NCI-H1694 (cell line): ENCODE measurements around the gene WDR18.
"Not testable (repeated sequence)": the region's sequence is repeated elsewhere in the genome, so short reads cannot be mapped to it uniquely, and the experiment has no call there.

ENCODE experiments used
- DNase-seq: peaks from one replicate; lab custom pipeline; 2025; lab: John Stamatoyannopoulos, UW

Gene WDR18

DNA sequence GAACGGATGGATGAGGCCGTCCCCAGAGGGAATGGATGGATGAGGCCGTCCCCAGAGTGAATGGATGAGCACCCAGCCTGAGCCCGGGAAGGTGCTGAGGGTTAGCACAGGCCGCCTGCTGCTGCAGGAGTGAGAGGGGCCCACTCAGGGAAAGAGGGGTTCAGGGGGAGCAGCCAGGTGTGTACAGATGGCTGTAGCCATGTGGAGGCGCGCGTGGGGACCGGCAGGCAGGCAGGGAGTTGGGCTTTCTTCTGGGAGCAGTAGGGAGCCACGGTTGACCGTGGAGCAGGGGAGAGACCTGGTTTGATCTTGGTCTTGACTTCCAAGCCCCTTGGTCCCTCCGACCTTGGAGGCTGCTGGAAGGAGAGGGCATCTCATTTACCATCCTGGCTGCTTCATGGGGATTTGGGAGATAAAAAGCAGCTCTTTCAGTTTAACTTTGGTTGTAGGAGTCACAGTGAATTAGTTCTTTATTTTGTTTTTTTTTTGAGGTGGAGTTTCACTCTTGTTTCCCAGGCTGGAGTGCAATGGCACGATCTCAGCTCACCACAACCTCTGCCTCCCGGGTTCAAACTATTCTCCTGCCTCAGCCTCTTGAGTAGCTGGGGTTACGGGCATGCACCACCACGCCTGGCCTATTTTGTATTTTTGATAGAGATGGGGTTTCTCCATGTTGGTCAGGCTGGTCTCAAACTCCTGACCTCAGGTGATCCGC is 33.6 kb upstream of the WDR18 start:
- no peak for DNase-seq

DNA sequence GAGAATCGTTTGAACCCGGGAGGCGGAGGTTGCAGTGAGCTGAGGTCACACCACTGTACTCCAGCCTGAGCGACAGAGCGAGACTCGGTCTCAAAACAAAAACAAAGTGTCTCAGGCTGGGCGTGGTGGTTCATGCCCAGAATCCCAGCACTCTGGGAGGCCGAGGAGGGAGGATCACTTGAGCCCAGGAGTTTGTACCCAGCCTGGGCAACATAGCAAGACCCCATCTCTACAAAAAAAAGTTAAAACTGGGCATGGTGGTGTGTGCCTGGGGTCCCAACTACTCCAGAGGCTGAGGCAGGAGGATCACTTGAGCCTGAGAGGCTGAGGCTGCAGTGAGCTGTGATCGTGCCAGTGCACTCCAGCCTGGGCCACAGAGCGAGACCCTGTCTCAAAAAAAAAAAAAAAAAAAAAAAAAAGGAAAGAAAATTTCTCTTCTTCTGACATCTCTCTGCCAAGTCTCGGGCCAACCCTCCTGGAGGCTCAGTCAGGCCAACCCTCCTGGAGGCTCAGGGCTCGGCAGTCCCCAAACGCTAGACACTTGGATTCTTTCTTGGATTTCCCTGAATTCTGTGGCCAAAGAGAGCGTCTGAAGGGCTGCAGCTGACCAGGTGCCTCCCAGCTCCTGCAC is 32.0 kb upstream of the WDR18 start:
- DNase-seq: no peak

DNA sequence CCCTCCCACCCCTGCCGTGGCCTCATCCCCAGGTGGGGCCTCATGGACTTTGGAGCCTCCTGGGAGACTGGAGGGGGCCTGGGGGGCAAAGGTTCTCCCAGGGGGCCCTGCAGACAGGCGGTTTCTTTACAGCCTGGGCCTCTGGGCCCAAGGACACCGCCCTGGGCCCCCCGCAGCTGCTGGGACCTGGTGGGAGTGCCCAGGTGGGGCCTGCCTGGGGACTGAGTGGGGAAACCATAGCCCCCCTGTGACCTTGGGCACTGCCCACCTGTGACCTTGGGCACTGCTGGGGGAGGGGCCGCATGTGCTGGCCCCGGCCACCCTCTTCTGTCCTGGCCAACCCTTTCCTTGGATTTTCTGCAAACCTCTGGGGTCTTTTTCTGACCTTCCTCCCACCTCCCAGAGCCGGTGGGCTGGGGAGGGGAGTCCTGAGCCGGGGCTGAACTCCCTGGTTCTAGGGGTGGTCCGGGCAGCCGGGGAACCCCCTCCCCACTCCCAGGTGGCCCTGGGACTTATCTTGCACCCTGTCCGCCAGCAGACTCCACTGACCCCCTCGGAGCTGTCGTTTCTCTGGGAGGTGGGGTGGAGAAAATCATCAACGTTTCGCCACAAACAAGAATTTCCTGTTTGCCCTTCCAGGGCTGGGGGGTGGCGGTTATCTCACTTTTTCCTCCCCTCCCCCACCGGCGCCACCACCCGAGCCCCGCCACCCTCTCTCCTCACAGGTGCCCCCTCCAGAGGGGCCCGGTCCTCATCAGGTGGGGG is 31.3 kb upstream of the WDR18 start:
- DNase-seq: no peak

DNA sequence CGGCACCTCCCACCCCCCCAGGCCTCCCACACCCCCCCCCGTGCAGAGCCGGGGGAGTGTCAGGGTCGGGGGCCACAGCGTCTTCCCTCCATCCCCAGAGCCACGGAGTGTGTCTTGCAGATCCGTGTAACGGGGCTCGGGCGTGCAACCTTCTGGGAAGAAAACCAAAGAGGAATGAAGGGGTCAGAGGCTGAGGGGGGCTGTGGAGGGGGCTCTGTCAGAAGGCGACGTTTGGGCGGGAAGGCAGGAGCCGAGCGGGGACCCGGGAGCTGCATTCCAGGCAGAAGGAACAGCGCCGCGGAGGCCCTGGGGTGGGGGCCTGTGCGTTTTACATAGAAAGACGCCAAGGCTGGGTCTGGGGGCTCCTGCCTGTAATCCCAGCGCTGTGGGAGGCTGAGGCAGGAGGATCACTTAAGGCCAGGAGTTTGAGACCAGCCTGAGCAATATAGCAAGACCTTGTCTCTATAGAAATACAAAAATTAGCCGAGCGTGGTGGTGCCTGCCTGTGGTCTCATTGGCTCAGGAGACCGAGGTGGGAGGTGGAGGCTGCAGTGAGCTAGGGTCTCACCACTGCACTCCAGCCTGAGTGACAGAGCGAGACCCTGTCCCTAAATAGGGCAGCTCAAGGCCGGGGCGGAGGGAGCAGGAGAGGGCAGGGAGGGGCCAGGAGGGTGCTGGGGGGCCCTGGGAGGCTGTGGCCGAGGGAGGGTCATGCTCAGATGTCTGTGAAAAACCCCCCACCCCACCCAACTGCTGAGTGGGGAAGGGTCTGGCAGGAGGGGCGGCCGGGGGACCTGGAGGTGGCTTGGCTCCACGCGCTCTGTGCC is 30.5 kb upstream of the WDR18 start:
- no peak for DNase-seq

DNA sequence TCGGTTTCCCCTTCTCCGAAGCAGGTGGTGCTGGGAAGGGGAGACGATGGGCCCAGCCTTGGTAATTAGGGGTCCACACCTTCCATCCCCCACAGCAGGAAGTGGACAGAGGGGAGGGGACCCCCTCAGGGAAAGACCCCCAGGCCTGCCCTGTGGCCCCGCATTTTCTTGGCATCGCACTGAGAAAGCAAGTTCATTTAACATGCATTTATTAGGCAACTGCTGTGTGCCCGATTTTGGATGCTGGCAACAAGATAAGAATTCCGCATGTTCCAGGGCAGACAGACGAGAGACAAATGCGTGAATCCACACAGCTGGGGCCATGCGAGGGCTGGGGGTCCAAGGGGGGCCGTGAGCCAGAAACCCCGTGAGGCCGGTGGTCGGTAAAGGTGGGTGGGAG is 29.9 kb upstream of the WDR18 start:
- no peak for DNase-seq

DNA sequence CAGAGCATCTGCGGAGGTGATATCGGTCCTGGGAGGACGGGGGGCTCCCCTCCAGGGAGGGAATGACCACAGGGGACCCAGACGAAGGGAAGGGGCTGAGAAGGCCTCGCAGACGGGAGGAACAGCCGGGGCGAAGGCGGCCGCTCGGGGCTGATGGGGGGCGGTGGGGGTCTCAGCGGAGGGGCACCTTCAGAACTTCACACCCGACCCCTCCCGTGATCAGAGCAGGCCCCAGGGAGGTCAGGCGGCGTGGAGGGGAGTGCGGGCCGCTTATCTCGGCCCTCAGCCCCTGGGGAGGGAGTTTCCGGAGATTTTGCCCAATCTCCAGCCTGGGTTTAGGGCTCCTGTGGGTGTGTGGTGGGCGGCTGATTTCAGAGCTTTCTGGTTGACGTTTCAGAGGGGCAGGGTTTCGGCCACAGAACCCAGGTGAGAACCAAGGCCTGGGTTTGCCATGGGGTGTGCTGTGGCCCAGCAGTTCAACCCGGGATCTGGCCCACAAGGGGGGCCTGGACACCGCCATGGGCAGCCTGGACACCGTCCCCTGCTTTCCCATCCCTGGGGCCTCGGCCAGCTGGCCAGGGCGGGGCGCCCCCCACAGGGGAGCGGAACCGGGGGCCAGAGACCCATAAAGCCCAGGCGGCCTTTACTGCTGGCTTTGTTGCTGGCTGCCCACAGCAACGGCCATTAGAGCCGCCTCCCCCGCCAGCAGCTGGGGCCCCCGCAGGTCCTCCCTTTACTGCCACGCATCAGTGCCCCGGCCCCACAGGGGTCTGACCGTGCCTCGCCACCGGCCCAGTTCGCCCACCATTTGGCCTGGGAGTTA is 29.3 kb upstream of the WDR18 start:
- no peak for DNase-seq

DNA sequence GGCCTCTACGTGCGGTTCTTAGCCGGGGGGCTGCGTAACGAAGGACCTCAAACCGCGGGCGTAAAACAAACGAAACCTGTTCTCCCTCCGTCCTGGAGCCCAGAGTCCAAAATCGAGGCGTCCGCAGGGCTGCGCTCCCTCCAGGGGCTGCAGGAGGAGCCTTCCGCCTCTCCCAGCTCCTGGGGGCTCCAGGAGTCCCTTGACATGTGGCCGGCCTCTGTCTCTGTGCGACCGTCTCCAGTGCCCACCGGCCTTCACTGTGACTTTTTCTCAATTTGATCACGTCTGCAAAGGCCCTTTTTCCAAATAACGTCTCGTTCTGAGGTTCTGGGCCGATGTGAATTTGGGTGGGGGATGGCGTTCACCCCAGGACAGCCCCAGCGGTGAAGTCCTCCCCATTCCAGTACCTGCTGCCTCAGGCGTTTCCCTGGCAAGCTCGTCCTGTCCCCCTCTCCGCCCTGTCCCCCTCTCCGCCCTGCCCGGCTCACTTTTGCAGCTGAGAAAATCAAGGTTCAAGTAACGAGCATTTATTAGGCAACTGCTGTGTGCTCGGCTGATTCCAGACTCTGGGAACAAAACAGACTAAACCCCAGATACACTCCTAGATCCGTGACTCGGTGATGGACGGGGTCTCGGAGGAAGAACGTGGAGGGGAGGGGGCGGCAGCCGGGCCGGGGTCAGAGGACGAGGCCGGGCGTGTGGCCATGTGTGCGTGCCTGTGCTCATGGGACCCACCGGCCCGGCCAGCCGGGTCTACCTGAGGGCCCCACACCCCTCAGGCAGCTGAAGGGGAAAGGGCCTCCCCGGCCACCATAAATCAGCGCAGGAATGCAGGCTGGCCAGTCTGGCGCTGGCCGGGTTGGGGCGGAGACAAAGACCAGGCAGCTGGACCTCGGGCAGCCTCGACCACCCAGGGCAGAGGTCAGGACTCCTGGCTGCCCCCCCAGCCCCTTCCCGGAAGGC is 28.1 kb upstream of the WDR18 start:
- no peak for DNase-seq

DNA sequence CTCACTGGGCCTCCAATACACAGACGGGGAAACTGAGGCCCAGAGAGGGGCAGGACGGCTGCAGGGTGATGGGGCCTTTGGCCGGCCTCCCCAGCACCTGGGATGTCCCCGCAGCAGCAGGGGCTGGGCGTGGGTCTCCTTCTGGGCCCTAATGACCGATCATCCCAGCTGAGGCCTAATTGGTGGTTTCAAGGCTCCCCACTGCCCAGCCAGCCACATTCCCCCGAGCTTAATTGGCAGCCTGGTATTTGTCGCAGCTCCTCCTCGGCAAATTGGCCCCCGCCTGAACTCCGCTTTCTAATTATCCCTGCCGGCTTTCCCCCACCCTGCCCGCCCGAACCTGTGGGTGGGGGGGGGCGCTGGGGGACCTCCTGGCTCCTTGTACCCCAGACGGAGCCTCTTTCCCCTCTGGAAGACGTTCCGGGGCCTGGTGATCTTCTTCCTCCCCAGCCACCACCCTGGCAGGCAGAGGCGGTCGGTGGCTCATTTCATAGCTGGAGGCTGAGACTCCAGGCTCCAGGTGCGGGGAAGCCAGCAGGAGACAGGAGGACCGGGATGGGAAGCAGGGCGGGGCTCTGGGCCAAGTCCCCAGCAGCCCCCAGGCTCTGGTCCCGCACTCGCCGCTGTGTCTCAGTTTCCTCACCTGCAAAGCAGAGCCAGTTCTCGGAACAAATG is 27.2 kb upstream of the WDR18 start:
- DNase-seq: no peak

DNA sequence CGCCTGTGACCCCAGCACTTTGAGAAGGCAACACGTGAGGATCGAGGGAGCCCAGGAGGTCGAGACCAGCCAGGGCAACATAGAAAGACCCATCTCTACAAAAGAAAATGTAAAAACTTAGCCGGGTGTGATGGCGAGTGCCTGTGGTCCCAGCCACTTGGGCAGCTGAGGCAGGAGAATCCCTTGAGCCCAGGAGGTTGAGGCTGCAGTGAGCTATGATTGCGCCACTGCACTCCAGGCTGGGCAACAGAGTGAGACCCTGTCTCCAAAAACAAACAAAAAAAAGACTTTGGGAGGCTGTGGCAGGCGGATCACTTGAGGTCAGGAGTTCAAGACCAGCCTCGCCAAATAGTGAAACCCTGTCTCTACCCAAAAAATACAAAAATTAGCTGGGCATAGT is 26.6 kb upstream of the WDR18 start:
- DNase-seq: not testable (repeated sequence)

DNA sequence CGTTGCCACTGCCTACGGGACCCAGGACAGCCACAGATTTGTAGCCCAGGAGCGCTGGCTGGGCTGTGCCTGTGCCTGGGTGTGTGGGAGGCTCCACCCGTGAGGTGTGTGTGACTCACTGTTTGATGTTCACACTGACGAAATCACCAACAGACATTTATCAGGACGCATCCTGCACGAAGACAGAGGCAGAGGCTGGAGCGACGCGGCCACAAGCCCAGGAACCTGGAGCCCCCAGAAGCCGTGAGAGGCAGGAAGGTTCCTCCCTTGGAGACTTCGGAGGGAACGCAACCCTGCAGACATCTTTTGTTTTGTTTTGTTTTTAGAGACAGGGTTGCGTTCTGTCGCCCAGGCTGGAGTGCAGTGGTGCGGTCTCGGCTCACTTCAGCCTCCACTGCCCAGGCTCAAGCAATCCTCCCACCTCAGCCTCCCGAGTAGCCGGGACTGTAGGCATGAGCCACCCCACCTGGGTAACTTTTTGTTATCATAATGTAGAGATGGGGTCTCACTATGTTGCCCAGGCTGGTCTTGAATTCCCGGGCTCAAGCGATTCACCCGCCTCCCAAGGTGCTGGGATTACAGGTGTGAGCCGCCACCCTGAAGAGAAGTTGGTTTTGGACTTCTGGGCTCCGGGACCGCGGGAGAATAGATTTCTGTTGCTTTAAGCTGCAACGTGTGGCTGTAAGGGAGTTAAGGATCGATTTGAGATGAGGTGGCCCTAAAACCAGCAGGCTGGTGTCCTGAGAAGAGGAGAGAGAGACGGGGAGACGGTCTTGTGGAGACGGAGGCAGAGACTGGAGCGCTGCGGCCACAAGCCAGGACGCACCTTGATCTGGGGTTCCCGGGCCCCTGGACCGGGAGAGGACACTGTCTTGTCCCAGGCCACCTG is 24.9 kb upstream of the WDR18 start:
- DNase-seq: no peak

DNA sequence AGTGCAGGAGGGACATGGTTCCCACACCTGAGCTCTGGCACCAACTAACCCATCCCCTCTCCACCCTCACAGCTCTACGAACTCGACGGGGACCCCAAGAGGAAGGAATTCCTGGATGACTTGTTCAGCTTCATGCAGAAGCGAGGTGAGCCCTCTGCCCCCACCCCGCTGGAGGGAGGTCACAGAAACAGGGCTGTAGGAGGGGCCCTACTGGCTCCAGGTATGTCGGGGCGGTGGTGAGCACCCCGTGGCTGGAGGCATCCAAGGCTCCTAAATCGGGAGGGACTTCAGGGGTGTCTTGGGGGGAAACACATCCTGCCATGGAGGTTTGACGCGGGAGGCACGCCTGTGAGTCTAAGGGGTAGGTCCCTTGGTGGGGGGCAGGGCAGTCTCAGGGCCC is 24.1 kb upstream of the WDR18 start:
- no peak for DNase-seq

DNA sequence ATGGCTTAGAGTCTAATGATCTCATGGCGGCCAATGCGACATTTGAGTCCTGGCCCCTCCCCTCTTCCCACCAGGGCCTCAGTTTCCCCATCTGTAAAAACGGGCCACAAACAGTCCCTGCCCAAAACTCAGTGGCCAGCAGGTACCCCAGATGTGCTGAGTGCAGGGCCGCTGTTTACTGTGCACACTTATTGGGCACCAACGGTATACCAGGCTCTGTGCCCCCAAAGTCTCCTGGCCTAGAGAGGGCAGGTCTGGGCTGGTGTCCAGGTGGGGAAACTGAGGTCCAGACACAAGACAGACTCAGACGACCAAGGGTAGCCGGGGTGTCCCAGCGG is 23.6 kb upstream of the WDR18 start:
- no peak for DNase-seq

DNA sequence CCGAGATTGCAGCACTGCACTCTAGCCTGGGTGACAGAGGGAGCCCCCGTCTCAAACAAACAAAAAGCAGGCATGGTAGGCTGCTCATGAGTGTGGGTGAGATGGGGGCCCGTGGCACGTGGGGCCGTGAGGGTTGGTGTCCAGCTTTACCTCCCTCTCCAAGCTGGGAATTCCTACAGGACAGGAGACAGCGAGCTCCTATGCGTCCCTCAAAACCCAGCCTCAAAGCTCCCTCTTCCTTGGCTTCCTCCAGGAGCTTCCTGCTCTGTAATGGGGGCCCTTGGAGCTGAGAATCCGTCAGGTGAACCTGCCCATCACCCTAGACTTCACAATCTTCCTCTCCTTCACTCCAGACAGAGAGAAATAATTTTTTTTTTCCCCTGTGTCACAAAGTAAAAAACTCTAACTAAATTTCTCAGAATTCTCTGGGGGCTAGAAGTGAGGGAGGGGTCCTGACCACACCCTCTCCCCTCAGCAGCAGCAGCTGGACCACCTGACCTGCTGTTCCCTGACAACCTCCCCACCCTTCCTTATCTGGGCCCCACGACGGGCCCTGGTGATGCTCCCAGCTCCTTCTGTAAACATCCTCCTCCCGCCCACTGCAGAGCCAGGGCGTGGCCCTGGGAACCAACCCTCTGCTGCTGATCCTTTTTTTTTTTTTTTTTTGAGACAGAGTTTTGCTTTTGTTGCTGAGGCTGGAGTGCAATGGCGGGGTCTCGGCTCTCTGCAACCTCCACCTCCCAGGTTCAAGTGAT is 22.1 kb upstream of the WDR18 start:
- no peak for DNase-seq

DNA sequence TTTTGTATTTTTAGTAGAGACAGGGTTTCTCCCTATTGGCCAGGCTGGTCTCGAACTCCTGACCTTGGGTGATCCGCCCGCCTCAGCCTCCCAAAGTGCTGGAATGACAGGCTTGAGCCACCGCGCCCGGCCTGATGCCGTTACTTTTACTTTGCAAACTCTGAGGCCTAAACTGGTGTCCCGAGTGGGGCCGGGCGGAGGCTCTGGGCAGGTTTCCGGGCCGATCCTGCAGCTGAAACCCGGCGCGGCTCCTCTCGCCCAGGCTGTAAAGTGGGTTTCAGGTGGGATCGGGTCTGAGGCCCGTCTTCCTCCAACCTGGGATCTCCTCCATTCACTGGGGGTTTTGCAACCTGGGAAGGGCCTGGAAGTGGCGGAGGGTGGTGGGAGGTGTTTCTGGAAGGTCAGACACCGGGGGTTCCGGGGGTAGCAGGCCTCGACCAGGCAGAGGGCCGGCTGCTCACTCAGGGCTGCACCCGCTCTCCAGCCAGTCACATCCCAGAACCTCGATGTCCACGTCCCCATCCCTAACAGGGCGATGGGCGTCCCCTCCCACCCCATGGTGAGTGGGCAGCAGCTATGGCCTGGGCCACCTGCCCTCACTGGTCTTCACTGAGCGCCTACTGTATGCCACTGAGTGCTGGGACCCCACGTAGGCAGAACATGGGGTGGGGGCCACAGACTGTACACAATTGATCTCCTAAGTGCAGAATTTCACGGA is 21.3 kb upstream of the WDR18 start:
- no peak for DNase-seq

DNA sequence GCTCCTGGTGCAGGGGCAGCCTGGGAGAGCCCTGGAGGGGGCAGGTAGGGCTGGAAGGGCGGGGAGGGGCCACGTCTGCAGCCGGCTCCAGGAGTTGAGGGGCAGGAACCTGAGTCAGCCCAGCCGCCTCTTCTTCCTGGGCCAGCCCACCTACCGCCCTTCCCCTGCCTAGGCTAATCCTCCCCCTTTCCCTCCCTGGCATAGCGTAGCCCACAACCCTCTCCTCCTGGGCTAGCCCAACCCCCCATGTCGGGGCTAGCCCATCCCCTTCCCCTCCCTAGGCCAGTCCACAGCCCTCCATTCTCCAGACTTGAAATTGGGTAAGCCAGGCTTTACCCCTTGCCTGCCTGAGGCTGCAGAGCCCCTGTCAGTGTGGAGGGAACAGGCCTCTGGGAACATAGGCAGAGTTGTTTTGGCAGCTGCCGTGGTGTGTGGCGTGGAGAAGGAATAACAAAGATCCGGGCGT is 20.6 kb upstream of the WDR18 start:
- DNase-seq: no peak

DNA sequence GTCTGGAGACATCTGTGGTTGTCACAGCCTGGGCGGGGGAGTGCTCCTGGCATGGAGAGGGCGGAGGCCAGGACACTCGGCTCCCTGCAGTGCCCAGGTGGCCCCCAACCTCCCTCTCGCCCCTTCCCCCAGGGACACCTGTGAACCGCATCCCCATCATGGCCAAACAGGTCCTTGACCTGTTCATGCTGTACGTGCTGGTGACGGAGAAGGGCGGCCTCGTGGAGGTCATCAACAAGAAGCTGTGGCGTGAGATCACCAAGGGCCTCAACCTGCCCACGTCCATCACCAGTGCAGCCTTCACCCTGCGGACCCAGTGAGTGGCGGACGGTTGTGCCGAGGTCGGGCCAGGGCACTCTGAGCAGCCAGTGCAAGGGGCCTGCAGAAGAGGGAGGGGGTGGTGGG is 20.0 kb upstream of the WDR18 start:
- no peak for DNase-seq
